HG03575 (cell line): ENCODE data around the gene CCDC40.
"Not testable (repeated sequence)": the region's sequence is repeated elsewhere in the genome, so short reads cannot be mapped to it uniquely, and the experiment has no call there.

ENCODE experiments used
- ATAC-seq: cut with Tn5 transposase; IDR thresholded peaks from one replicate; pipeline ENCODE4 v1.9.1; 2021; ENCODE audit not compliant: unreplicated experiment, insufficient number of reproducible peaks, low FRiP score; ENCODE audit errors: extremely low read depth

CCDC40 gene

GRCh38 chr17:80035937-80036714 is at the start of gene CCDC40:
TSS of gene CCDC40 (plus strand) at chr17:80036642. CDS start at chr17:80036663, 21 bp downstream.
- no peak for ATAC-seq

DNA sequence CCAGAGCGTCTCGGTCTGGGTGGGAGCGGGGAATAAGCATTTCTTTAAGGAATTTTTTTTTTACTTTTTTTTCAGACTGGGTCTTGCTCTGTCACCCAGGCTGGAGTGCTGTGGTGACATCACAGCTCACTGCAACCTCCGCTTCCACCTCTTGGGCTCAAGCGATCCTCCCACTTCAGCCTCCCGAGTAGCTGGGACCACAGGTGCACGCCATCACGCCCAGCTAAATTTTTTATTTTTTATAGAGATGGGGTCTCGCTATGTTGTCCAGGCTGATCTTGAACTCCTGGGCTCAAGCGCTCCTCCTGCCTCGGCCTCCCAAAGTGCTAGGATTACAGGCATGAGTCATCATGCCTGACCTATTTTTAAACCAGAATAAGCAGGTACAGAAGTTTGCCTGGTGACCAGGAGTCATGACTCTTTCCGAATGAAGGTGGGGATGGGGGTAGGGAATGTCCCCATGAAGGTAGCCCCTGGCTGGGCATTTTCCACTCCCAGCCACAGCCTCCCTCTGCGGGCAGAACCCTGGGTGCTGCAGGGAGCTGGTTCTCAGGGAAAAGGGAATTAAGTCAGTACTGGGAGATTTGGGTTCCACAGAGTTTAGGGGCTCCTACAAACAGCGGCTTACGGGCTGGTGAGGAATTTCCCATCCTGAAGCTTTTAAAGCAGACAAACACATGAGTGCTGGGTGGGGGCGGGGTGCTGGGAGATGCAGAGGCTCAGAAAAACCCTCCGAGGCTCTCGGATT is 49.1 kb upstream of the CCDC40 start:
- ATAC-seq = no peak

- no peak for ATAC-seq
These were observed 48.6 kb upstream of the CCDC40 start for GRCh38 chr17:79987935-79988184.

DNA sequence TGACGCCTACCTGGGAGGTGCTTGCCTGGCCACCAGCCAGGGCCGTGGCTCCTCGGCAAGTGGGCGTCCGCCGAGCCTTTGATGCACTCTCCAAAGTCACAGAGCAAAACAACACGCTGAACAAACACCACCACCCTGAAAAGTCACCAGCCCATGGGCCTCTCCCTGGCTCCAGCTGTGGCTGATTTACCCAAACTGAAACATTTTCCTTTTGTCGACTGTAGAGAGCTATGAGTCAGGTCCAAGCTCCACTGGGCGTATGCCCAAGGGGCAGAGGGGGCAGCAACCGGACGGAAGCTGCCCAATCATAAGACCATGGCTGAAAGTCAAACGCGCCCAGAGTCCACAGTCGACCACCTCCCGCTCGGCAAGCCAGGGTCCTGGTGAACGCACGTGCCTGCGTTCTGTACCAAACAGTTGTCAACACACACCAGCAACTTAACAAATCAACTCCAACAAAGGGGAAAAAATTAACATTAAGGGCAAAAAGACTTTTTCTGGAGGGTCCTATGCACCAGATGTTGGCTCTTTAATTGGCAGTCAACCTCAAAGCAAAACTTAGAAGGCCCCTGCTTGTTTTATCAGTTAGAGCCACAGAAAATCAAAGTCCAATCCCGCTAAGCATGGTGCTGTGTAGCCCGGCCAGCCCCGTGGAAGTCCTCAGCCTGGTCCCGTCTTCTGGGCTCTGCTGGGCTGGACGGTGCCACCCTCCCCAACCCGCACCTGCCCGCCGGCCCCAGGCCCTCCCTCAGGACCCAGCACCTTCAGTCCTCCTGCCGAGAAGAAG is 48.1 kb upstream of the CCDC40 start:
- ATAC-seq = no peak

DNA sequence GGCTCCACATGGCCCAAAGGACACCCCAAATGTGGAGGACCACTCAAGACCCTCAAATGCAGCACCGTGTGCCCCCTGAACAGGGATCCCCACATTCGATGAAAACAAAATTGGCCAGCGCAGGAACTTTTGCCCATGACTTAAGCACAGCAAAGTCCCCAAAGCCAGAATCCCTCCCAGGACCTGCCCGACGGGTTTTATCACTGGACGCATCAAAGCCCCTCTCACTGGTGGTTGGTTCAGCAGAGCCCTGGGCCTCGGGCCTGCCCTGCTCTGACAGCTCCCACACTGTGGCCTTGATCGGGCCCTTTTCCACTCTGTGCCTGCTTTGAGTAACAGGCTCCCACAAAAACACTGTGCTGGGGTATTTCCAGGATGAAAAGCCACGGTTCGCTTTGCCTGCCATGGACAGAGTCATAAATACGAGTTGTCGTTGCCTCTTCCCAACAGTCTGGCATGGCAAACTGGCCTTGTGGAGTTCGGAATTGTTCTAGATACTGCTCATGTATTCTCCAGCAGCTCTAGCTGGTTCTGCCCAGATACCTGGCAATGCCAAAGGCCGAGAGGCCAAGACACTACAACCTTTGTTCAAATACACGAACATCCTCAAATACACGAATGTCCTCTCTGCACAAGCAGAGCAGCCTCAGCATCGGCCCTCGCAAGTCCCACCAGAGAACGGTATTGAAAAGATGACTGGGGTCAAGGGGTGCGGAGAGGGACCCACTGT is 47.2 kb upstream of the CCDC40 start:
- no peak for ATAC-seq

- ATAC-seq = no peak
These were observed 46.3 kb upstream of the CCDC40 start for GRCh38 chr17:79990051-79990592.

DNA sequence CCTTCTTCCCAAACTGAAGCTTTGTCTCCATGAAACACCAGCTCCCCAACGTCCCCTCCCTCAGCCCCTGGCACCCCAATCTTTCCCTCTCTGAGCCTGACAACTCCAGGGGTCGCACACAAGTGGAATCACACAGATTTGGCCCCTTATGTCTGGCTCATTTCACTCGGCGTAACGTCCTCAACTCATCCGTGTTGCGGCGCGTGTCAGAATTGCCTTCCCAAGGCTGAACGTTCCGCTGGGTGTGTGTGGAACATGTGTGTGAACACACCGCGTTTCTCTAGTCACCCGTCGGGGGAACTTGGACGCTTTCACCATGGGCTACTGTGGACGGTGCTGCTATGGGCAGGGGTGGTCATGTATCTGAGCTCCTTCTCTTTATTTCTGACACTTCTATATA is 45.7 kb upstream of the CCDC40 start:
- ATAC-seq = no peak

- no peak for ATAC-seq
These were observed 45.1 kb upstream of the CCDC40 start for GRCh38 chr17:79991140-79991923.

DNA sequence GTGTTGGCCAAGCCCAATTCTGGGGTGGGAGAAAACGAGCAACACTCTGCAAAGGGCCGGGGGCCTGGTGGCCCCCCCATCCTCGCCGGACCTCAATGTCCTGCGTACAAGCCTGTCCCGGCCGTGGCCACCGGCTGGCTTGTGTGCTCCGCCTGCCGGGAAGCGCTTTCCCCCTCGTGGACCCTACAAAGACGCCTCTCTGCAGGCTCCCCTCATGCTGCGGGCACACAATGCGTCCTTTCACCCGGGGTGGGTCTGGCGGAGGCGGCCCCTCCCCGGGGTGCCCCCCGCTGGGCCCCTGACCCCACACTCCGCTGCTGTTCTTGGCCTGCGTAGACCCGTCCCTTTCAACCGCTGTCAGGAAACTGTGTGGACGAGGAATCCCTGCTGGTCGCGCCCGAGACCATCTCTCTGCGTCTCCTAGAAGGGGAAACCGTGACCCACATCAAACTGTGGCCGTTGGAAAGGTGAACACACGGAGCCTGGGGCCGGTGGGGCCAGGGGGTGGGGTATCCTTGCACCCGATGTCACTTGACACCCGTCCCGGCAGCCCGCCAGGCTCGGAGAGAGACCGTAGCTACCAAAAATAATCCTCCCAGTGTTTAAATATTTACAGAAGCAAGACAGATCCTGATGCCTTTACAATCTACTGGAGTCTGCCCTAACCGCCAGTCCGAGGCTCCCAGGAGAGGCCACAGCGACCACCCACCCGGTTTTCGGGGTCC is 44.4 kb upstream of the CCDC40 start:
- ATAC-seq = no peak

DNA sequence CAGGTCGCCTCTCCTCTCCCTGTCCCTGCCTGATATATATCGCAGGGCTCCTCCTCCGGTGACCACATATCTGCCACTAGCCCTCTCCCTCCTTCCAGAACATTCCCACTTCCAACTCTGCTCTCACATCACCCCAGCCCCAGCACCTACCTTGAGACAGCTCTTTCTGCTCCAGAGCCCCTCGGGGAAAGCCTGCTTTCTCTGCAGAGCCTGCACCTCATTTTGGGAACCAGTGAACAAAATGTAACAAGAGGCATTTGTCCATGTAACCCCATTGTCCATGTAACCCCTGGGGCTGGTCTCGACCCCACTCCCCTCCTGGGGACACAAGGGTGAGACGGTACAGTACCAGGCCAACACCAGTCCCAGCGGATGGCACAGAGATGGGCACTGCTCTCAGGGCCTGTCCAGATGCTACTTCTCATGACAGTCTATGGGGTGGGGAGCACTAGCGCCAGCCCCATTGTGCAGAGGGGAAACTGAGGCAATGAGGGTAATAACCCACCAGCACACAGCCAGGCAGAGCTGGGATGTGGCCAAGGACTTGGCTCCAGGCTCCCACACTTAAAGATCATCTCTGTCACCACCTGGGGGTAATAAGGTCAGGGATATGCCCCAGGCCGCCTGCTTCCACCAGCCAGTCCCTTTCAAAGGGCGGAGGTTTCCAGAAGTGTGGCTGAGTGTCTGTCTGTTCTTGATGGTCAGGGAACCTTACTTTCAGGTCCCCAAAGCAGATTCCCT is 43.6 kb upstream of the CCDC40 start:
- ATAC-seq = no peak

GRCh38 chr17:79993390-79994227 is 42.8 kb upstream of the CCDC40 start:
- no peak for ATAC-seq

DNA sequence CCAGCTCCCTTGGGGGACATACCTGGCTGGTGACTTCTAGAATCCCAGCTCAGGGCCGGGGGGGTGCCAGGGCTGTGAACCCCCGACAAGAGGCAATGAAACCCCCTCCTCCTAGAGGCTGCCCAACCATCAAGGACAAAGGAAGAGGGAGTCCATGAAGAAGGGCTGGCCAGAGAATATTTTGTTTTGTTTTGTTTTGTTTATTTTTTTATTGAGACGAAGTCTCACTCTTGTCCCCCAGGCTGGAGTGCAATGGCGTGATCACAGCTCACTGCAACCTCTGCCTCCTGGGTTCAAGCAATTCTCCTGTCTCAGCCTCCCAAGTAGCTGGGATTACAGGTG is 42.2 kb upstream of the CCDC40 start:
- not testable (repeated sequence) for ATAC-seq

GRCh38 chr17:79994602-79995001 is 41.8 kb upstream of the CCDC40 start:
- no peak for ATAC-seq

GRCh38 chr17:79995696-79996095 is 40.7 kb upstream of the CCDC40 start:
- ATAC-seq = no peak

GRCh38 chr17:79996291-79996690 is 40.2 kb upstream of the CCDC40 start:
- ATAC-seq = no peak

GRCh38 chr17:79997011-79997660 is 39.3 kb upstream of the CCDC40 start:
- ATAC-seq = no peak
